Measurements from ENCODE around the gene CAMTA1. TPM values are rescaled to one million over a fixed set of nuclear protein-coding genes. Genes with fewer than 3 reads are reported as not detected.

Gene CAMTA1
- total and polyA plus RNA-seq, 9 of the 15 experiments (the other 6 are each of a cell fraction or from before 2014, with no cell fraction given) = 43.9 to 161 (median 65.9) TPM

DNA sequence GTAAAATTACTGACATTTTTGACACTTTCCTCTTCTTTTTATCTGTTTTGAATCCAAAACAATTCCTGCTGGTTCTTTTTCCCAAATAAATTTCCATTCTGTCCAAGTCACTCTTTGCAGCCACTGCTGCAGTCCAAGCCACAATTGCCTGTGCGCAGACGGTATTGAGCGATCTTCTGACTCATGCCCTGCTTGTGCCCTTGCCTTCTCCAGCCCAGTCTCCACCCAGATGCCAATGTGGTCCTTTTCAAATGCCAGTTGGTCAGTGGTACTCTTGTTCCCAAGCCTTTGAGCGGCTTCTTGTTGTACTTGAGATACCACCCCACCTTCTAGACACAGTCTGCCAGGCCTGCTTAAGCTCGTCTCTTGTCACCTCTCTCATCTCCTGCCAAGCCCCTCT lies 78.9 kb downstream of the CAMTA1 start (continued):
- TF ChIP-seq, protein P1, sequence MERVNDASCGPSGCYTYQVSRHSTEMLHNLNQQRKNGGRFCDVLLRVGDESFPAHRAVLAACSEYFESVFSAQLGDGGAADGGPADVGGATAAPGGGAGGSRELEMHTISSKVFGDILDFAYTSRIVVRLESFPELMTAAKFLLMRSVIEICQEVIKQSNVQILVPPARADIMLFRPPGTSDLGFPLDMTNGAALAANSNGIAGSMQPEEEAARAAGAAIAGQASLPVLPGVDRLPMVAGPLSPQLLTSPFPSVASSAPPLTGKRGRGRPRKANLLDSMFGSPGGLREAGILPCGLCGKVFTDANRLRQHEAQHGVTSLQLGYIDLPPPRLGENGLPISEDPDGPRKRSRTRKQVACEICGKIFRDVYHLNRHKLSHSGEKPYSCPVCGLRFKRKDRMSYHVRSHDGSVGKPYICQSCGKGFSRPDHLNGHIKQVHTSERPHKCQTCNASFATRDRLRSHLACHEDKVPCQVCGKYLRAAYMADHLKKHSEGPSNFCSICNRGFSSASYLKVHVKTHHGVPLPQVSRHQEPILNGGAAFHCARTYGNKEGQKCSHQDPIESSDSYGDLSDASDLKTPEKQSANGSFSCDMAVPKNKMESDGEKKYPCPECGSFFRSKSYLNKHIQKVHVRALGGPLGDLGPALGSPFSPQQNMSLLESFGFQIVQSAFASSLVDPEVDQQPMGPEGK (CRISPR knock-in tag; IDR thresholded peaks at IDR 0.05; ENCODE audit: borderline replicate concordance) = no peak
- TF ChIP-seq TRIM28 (IDR thresholded peaks at IDR 0.05) = no peak

DNA sequence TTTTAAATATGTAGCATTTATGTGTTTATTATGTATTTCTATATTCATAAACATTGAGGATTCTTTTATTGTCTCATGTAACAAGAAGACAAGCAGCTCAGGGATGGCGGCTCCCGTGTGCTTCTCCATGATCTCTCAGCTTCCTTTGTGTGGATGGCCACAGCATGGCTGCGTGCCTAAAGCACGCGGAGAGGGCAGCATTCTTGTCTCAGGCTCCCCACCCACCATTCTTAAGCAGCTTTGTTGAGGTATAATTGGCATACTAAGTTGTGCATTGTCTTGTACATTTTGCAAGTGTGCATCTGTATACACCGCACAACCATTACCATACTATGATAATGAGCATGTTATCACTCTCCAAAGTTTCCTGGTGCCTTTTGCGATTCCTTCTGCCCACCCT lies 81.6 kb downstream of the CAMTA1 start:
- Histone ChIP-seq H3K9me1 (ENCODE audit: control insufficient read depth, insufficient read depth, low read length) (no peaks in the 10 kb centered on the region), H3K36me3 (ENCODE audit: control insufficient read depth, insufficient read depth, low read length) (no peaks in the 10 kb centered on the region), H2AFZ (ENCODE audit: low read depth, low read length) (no peak overlapping the region), H3K4me1 (replicated peaks in 1 of 2; ENCODE audit: control insufficient read depth in 2 of 2, insufficient read depth in 2 of 2, low read length in 2 of 2) (peaks cover 0 to 9% of the 10 kb centered on the region in 2 experiments; a peak in 1 of 5 replicates), H4K20me1 (replicated peaks; ENCODE audit: control insufficient read depth, insufficient read depth, low read length) (no peaks in the 10 kb centered on the region), H3K4me2 (ENCODE audit: insufficient read depth, low read length) (no peak overlapping the region), H3K4me3 (no peak overlapping the region), H3K9ac (ENCODE audit: insufficient read depth in 1 of 2, low read depth in 2 of 2, low read length in 2 of 2) (no peak overlapping the region), H3K9me3 (replicated peaks; ENCODE audit: control insufficient read depth, insufficient read depth, low read depth, low read length) (no peaks in the 10 kb centered on the region), H3K27ac (ENCODE audit: extremely low read depth, low read depth, low read length) (no peak overlapping the region), H3K27me3 (ENCODE audit: control insufficient read depth in 2 of 2, insufficient read depth in 2 of 2, low read length in 2 of 2) (no peaks in the 10 kb centered on the region), H3K79me2 (ENCODE audit: control insufficient read depth, insufficient read depth, low read length) (no peaks in the 10 kb centered on the region)
- in situ Hi-C loops (cut with MboI) (no loop called here), intact Hi-C loops (cut with micrococcal nuclease) (no loop called here)
- POLR2A ChIA-PET = interaction anchor here (0.7 kb wide), 1 partner anchor 14 kb away, joined by 3 read pairs; no protein-coding TSS in a partner anchor
- CTCF ChIA-PET (ENCODE audit: low intra/inter-chr PET ratio) = no interaction called here
- TF ChIP-seq HDGF (IDR thresholded peaks at IDR 0.05) (no peak), SIRT6 (IDR thresholded peaks at IDR 0.05; ENCODE audit: low read depth, low read length) (no peak), NR2C1 (IDR thresholded peaks at IDR 0.05) (no peak), NR2C1 (tag; IDR thresholded peaks at IDR 0.05) (no peak), CC2D1A (IDR thresholded peaks at IDR 0.05) (no peak), FOXM1 (IDR thresholded peaks at IDR 0.05; ENCODE audit: low read depth) (no peak), FOXM1 (CRISPR knock-in tag; IDR thresholded peaks at IDR 0.05; ENCODE audit: low read depth) (no peak), ETS2 (tag; IDR thresholded peaks at IDR 0.05; ENCODE audit: borderline replicate concordance, poor library complexity, severe bottlenecking) (no peak), ZNF146 (CRISPR knock-in tag; IDR thresholded peaks at IDR 0.05; ENCODE audit: unreplicated experiment) (no peak)
- ATAC-seq (no peak), DNase-seq (ENCODE audit: extremely low read depth in 1 of 4, low spot score in 3 of 4) (no peak), FAIRE-seq (no peak)
- BruUV-seq (replicated peaks) = no TSS peak
- WGBS (ENCODE audit: insufficient coverage, low coverage, missing lambda C conversion rate) = 78% methylated on average over 7 of the region's 7 CpGs
